ENCODE measurements around the gene NCCRP1.

NCCRP1 gene, protein sequence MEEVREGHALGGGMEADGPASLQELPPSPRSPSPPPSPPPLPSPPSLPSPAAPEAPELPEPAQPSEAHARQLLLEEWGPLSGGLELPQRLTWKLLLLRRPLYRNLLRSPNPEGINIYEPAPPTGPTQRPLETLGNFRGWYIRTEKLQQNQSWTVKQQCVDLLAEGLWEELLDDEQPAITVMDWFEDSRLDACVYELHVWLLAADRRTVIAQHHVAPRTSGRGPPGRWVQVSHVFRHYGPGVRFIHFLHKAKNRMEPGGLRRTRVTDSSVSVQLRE

GRCh38 chr19:39196860-39197562, at the start of gene NCCRP1:
Gene NCCRP1, plus strand, starts transcription at chr19:39196964. Its CDS starts 19 bp downstream, at chr19:39196983.
- no peak for DNase-seq
- intact Hi-C loops (cut with DNase I), result no loop called here

GRCh38 chr19:39147480-39147879, 49.3 kb upstream of the NCCRP1 start:
- intact Hi-C loops (cut with DNase I), result no loop called here
- no peak for DNase-seq

- DNase-seq, result no peak
- intact Hi-C loops (cut with DNase I), result no loop called here
These were observed 47.7 kb upstream of the NCCRP1 start for GRCh38 chr19:39148939-39149529.

GRCh38 chr19:39150235-39150634, 46.5 kb upstream of the NCCRP1 start:
- intact Hi-C loops (cut with DNase I), result no loop called here
- no peak for DNase-seq

GRCh38 chr19:39150807-39151600, 45.8 kb upstream of the NCCRP1 start:
- DNase-seq, result no peak
- intact Hi-C loops (cut with DNase I), result no loop called here

GRCh38 chr19:39152066-39152465, 44.7 kb upstream of the NCCRP1 start:
- intact Hi-C loops (cut with DNase I), result no loop called here

GRCh38 chr19:39154100-39154628, 42.6 kb upstream of the NCCRP1 start:
- no peak for DNase-seq
- intact Hi-C loops (cut with DNase I), result no loop called here

More at GRCh38 chr19:39152066-39152465, 44.7 kb upstream of the NCCRP1 start:
- DNase-seq, result no peak

- intact Hi-C loops (cut with DNase I), result no loop called here
- DNase-seq, result no peak
These were observed 42.1 kb upstream of the NCCRP1 start for GRCh38 chr19:39154629-39155100.

GRCh38 chr19:39155114-39155700, 41.6 kb upstream of the NCCRP1 start:
- intact Hi-C loops (cut with DNase I), result no loop called here
- peak in 6 of 42 donors; percentile 30 to 57 (median 44) for DNase-seq

DNA sequence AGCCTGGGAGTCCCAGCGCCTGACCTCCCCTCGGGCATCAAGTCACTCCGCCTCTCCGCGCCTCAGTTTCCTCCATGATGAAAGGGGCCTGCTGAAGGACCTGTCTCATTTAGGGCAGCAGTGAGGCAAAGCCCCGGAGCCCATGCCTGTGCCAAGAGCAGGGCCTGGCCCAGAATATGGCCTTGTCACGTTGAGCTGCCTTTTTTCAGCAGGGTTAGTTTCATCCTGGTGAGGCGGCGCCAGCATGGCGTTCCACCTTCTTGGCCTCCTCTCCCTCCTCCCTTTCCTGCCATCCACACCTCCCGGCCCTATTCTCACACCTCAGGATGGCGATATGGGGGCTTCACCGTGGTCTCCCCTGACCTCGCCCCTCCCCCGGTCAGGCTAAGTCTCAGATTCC, 41.0 kb upstream of the NCCRP1 start:
- DNase-seq, result no peak
- intact Hi-C loops (cut with DNase I), result no loop called here

DNA sequence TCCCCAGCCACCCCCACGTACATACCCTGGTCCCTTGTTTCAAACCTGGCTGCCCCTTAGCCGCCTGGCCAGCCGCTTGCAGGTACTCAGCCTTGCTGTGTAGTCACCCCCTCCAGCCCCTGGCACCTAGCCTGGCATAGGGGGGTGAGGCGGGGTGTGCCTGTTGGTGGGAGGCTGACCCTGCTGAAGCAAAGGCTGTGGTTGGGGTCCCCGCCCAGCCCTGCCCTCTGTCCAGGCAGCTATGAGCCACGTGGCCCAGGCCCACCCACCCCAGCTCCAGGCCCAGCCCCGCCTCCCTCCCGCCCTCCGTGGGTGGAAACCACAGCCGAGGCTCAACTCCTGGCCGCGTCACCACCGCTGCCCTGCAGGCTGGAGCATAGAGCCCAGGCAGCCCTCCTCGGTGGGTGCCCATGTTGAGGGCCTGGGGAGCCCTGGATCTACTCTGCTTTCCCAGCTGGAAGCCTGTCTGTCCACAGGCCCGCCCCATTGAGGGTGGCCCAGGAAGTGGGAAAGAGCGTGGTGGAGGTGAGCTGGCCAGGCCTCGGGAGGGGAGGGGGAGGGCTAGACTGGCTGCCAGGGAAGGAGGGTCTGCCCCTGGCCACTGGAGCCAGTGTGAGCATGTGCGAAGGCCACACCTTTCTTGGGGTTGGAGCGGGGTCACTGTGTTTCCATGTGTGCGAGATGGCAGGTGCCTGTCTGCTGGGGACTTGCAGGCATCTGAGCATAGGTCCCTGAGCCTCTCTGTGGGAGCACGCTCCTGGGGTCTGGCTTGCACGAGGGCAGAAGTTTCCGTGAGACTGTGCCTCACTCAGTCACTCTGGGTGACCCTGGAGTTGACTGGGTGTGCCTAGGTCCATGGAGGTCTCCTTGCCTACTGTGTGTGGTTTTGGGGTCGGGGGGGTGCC, 40.2 kb upstream of the NCCRP1 start:
- intact Hi-C loops (cut with DNase I), result no loop called here
- no peak for DNase-seq

- intact Hi-C loops (cut with DNase I), result no loop called here
- DNase-seq, result no peak
These were observed 39.3 kb upstream of the NCCRP1 start for GRCh38 chr19:39157275-39157996.

- no peak for DNase-seq
- intact Hi-C loops (cut with DNase I), result no loop called here
These were observed 38.8 kb upstream of the NCCRP1 start for GRCh38 chr19:39157997-39158389.

GRCh38 chr19:39158646-39159260, 38.0 kb upstream of the NCCRP1 start:
- DNase-seq, result no peak
- intact Hi-C loops (cut with DNase I), result no loop called here

DNA sequence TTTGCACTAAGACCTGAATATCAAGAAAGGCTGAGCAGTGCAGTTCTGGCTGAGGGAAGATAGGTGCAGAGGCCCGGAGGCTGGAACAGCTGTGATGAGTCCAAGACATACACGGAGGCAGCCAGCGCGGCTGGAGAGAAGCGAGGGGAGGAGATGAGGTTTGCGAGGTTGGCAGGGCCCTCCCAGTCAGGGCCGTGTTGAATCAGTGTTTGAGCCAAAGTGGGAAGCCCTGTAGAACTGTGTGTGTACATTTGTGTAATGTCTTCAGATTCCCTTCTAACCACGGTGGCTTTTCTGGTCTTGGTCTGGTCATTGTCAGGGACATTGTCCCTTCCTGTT, 36.3 kb upstream of the NCCRP1 start:
- no peak for DNase-seq
- intact Hi-C loops (cut with DNase I), result no loop called here

GRCh38 chr19:39160889-39161672, 35.7 kb upstream of the NCCRP1 start:
- DNase-seq, result no peak
- intact Hi-C loops (cut with DNase I), result no loop called here

Data from head of caudate nucleus (tissue), 42 donors.